Smooth muscle cell (in vitro differentiated cells): Measurements from ENCODE around the gene BATF3. TPM values are rescaled to one million over a fixed set of nuclear protein-coding genes. Genes with fewer than 3 reads are reported as not detected.

Source experiments
- DNase-seq: peaks from one replicate; lab custom pipeline; 2025; ENCODE audit not compliant: unreplicated experiment; lab: John Stamatoyannopoulos, UW
- H2AFZ ChIP-seq: fragments of 200-600 bp; sonication (generic); 2 replicates; pipeline ENCODE4 v1.6.0; 2016; ENCODE audit warnings: antibody characterized with exemption, low read depth, mild to moderate bottlenecking
- H3F3A ChIP-seq: fragments of 200-600 bp; sonication (generic); 2 replicates; pipeline ENCODE4 v1.6.0; 2017; ENCODE audit warnings: antibody characterized with exemption, low read depth
- H3K27ac ChIP-seq: fragments of 200-600 bp; sonication (generic); 2 replicates; pipeline ENCODE4 v1.5.1; 2016; ENCODE audit warnings: low read depth, mild to moderate bottlenecking
- H3K27me3 ChIP-seq: fragments of 200-600 bp; sonication (generic); 2 replicates; pipeline ENCODE4 v1.6.1; 2016; ENCODE audit warnings: low read depth, mild to moderate bottlenecking
- H3K36me3 ChIP-seq: fragments of 200-600 bp; sonication (generic); 2 replicates; pipeline ENCODE4 v1.5.1; 2016; ENCODE audit warnings: low read depth
- H3K4me1 ChIP-seq: fragments of 200-600 bp; sonication (generic); 2 replicates; pipeline ENCODE4 v1.5.1; 2016; ENCODE audit warnings: low read depth
- H3K4me2 ChIP-seq: fragments of 200-600 bp; sonication (generic); 2 replicates; pipeline ENCODE4 v1.6.0; 2016; ENCODE audit warnings: mild to moderate bottlenecking
- H3K4me3 ChIP-seq: fragments of 200-600 bp; sonication (generic); 2 replicates; pipeline ENCODE4 v1.5.1; 2016; ENCODE audit warnings: mild to moderate bottlenecking
- H3K79me2 ChIP-seq: fragments of 200-600 bp; sonication (generic); 2 replicates; pipeline ENCODE4 v1.6.0; 2016; ENCODE audit warnings: low read depth, mild to moderate bottlenecking
- H3K9ac ChIP-seq: fragments of 200-600 bp; sonication (generic); 2 replicates; pipeline ENCODE4 v1.6.0; 2016; ENCODE audit warnings: low read depth
- H3K9me3 ChIP-seq: fragments of 200-600 bp; sonication (generic); replicated peaks from 2 replicates; pipeline ENCODE4 v1.5.1; 2016; ENCODE audit warnings: low read depth
- H4K20me1 ChIP-seq: fragments of 200-600 bp; sonication (generic); 2 replicates; pipeline ENCODE4 v1.6.0; 2016; ENCODE audit warnings: low read depth
- WGBS: methylation state at CpG from one replicate; pipeline ENCODE4 v1.1.7; 2016; ENCODE audit warnings: low lambda C conversion rate; 5-methylcytosine and 5-hydroxymethylcytosine counted together
- polyA plus RNA-seq: library from polyadenylated mRNA; unstranded; fragments of >200 nt; fragmentation: Nextera tagmentation; extraction: Ambion mirVana; gene quantifications from 2 replicates; pipeline ENCODE4 v1.2.1, GENCODE V29; 2016
- total RNA-seq: library from RNA; depleted of rRNA; stranded (reverse); fragments of >200 nt; gene quantifications from 2 replicates; pipeline ENCODE4 v1.2.3, GENCODE V29; 2014
- TF ChIP-seq, protein P1 (sequence below): fragments of 200-600 bp; sonication (generic); IDR thresholded peaks from 2 replicates; pipeline ENCODE4 v1.5.1; 2017; ENCODE audit warnings: borderline replicate concordance, mild to moderate bottlenecking, antibody characterized with exemption; ENCODE audit not compliant: insufficient read depth, poor library complexity, severe bottlenecking

The BATF3 gene
- total and polyA plus RNA-seq, 2 experiments from 2014 or later = 5.8 to 11.5 TPM

DNA sequence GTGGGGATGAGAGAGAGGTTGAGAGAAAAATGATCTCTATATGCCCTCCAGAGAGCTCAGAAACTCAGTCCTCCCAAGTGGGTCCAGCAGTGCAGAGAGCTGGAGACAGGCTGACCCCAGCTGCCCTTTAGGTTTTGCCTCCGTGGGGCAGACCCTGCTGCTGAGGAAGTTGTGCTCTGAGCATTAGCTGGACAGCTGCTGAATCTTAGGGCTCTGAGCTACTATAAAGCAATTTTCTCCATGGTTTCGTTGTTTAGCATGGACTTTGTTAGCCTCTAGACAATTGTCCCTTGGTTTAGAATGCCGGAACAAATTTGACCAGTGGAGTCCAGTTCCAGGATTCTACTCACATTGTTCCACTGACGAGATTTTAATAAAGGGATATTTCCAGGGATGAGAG, 22.1 kb downstream of the BATF3 start:
- TF ChIP-seq, protein P1, sequence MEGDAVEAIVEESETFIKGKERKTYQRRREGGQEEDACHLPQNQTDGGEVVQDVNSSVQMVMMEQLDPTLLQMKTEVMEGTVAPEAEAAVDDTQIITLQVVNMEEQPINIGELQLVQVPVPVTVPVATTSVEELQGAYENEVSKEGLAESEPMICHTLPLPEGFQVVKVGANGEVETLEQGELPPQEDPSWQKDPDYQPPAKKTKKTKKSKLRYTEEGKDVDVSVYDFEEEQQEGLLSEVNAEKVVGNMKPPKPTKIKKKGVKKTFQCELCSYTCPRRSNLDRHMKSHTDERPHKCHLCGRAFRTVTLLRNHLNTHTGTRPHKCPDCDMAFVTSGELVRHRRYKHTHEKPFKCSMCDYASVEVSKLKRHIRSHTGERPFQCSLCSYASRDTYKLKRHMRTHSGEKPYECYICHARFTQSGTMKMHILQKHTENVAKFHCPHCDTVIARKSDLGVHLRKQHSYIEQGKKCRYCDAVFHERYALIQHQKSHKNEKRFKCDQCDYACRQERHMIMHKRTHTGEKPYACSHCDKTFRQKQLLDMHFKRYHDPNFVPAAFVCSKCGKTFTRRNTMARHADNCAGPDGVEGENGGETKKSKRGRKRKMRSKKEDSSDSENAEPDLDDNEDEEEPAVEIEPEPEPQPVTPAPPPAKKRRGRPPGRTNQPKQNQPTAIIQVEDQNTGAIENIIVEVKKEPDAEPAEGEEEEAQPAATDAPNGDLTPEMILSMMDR = no peak
- Histone ChIP-seq H2AFZ (no peak overlapping the region), H4K20me1 (no peaks in the 10 kb centered on the region), H3F3A (no peaks in the 10 kb centered on the region), H3K4me3 (no peak overlapping the region), H3K79me2 (no peaks in the 10 kb centered on the region), H3K27me3 (no peaks in the 10 kb centered on the region), H3K4me2 (no peak overlapping the region), H3K9me3 (no peaks in the 10 kb centered on the region), H3K9ac (no peak overlapping the region), H3K27ac (no peak overlapping the region), H3K4me1 (no peaks in the 10 kb centered on the region), H3K36me3 (no peaks in the 10 kb centered on the region)
- 94% methylated on average over 4 of the region's 4 CpGs for WGBS
- DNase-seq = no peak

DNA sequence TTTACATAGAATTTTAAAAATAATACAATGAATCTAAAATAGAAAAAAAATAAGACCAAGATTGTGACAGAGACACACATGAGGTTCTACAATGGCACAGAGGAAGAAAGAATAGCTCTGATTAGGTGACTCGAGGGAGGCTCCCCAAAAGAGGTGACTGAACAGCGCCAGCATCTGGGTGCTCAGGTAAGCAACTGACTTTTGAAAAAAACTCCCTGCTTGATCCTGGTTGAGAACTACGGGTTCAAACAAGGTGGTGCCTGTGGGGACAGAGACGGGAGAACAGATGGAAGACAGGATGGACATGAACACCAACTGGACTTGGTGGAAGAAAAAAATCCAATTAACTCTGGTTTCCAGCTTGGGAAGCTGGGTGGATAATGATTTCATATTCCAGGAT, 22.5 kb downstream of the BATF3 start:
- TF ChIP-seq, protein P1 = no peak
- no peak overlapping the region for H2AFZ ChIP-seq
- H3F3A ChIP-seq = no peaks in the 10 kb centered on the region
- no peak overlapping the region for H3K27ac ChIP-seq
- no peak overlapping the region for H3K4me2 ChIP-seq
- H4K20me1 ChIP-seq = no peaks in the 10 kb centered on the region
- WGBS = 90% methylated on average over 4 of the region's 4 CpGs
- no peak for DNase-seq
- no peaks in the 10 kb centered on the region for H3K79me2 ChIP-seq
- H3K36me3 ChIP-seq = no peaks in the 10 kb centered on the region
- no peaks in the 10 kb centered on the region for H3K4me1 ChIP-seq
- H3K27me3 ChIP-seq = no peaks in the 10 kb centered on the region
- H3K4me3 ChIP-seq = no peak overlapping the region
- H3K9ac ChIP-seq = no peak overlapping the region
- no peaks in the 10 kb centered on the region for H3K9me3 ChIP-seq

DNA sequence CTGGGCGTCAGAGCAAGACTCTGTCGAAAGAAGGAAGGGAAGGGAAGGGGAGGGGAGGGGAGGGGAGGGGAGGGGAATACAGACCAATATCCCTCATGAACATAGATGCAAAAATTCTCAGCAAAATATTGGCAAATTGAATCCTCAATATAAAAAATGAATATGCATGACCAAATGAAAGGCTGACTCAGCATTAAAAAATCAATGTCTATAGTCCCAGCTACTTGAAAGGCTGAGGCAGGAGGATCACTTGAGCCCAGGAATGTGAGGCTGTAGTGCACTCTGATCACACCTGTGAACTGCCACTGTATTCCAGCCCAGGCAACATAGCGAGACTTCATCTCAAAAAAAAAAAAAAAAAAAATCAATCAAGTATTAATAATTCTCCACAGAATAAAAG, 24.0 kb downstream of the BATF3 start:
- WGBS = 57% methylated on average over 2 of the region's 3 CpGs
- Histone ChIP-seq H3K27me3 (no peaks in the 10 kb centered on the region), H4K20me1 (no peaks in the 10 kb centered on the region), H3K27ac (no peak overlapping the region), H3K9ac (no peak overlapping the region), H3K4me3 (no peak overlapping the region), H3F3A (no peaks in the 10 kb centered on the region), H3K4me1 (no peaks in the 10 kb centered on the region), H3K79me2 (no peaks in the 10 kb centered on the region), H3K9me3 (no peaks in the 10 kb centered on the region), H3K4me2 (no peak overlapping the region), H2AFZ (no peak overlapping the region), H3K36me3 (no peaks in the 10 kb centered on the region)
- TF ChIP-seq, protein P1 = no peak
- DNase-seq = no peak

DNA sequence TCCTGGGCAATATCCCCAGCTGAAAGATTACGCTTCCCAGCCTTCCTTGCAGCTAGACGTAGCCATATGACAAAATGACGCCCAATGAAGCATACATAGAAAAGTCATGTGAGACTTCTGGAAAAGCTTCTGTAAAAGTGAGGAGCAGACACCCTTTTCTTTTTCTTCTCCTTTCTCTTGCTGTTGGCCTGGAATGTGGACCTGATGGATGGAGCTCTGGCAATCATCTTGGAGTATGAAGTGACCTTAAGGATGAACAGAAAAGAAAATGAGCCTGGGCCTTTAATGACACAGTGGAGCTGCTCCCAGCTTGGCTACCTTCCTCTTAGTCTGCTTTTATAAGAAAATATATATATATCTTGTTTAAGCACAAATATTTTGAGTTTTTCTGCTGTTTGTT, 24.8 kb downstream of the BATF3 start:
- H3K9me3 ChIP-seq = no peaks in the 10 kb centered on the region
- H3K79me2 ChIP-seq = no peaks in the 10 kb centered on the region
- no peak overlapping the region for H2AFZ ChIP-seq
- WGBS = 94% methylated on average over 3 of the region's 3 CpGs
- no peaks in the 10 kb centered on the region for H3K27me3 ChIP-seq
- no peaks in the 10 kb centered on the region for H3F3A ChIP-seq
- no peak for DNase-seq
- TF ChIP-seq, protein P1 = no peak
- no peak overlapping the region for H3K9ac ChIP-seq
- H3K27ac ChIP-seq = no peak overlapping the region
- H3K4me2 ChIP-seq = no peak overlapping the region
- no peaks in the 10 kb centered on the region for H4K20me1 ChIP-seq
- H3K4me3 ChIP-seq = no peak overlapping the region
- H3K36me3 ChIP-seq = no peaks in the 10 kb centered on the region
- H3K4me1 ChIP-seq = no peaks in the 10 kb centered on the region
